ENCODE data around the gene GPR15LG.

GRCh38 chr10:84147347-84147746, 26.3 kb upstream of the GPR15LG start:
- TF ChIP-seq CTCF (conservative IDR thresholded peaks at IDR 0.05 in 1 of 2, IDR thresholded peaks at IDR 0.05 in 1 of 2; ENCODE audit: extremely low read depth in 1 of 2, insufficient read depth in 1 of 2, low read depth in 1 of 2, low read length in 2 of 2) (no peak), EZH2 (IDR thresholded peaks at IDR 0.05; ENCODE audit: borderline replicate concordance, low read length) (no peak)
